IMR-90 (cell line): ENCODE results near the gene AKAP13. TPM values are rescaled to one million over a fixed set of nuclear protein-coding genes. Genes with fewer than 3 reads are reported as not detected.

Experiments
- ATAC-seq: fragments of 200-7000 bp; cut with Tn5 transposase; 2 replicates; pipeline ENCODE4 v1.9.1; 2020; ENCODE audit warnings: low read depth, mild to moderate bottlenecking, moderate library complexity
- BruUV-seq: library from RNA; stranded (reverse); fragments of 400-500 nt; replicated peaks from 2 replicates; lab custom pipeline; 2021; lab: Mats Ljungman, UMichigan
- CTCF ChIA-PET: fragments of 300-600 bp; formaldehyde crosslinking; extraction: SDS; loops from one replicate; lab custom pipeline; 2021; ENCODE audit warnings: antibody characterized with exemption; lab: Yijun Ruan, JAX
- POLR2A ChIA-PET: fragments of 300-600 bp; sonication (Branson Sonifier 250); formaldehyde crosslinking; loops from one replicate; lab custom pipeline; 2022; ENCODE audit warnings: antibody characterized with exemption; ENCODE audit not compliant: unreplicated experiment; lab: Charles Lee
- DNase-seq: peaks from one replicate; pipeline ENCODE4 v3.0.0; 2013
- H2AFZ ChIP-seq: replicated peaks from 2 replicates; pipeline ENCODE3; 2013; ENCODE audit warnings: low read length, mild to moderate bottlenecking; ENCODE audit not compliant: poor library complexity
- H2AK5ac ChIP-seq: 2 replicates; pipeline ENCODE4 v1.6.1; 2013; ENCODE audit warnings: low read depth, low read length, inconsistent platforms
- H2AK9ac ChIP-seq: replicated peaks from 2 replicates; pipeline ENCODE3; 2013; ENCODE audit warnings: mild to moderate bottlenecking, low read depth, low read length, moderate library complexity; ENCODE audit not compliant: poor library complexity
- H2BK120ac ChIP-seq: 2 replicates; pipeline ENCODE4 v1.6.1; 2013; ENCODE audit warnings: low read depth, low read length, inconsistent platforms
- H2BK15ac ChIP-seq: 3 replicates; pipeline ENCODE4 v1.6.1; 2013; ENCODE audit warnings: low read depth, low read length, inconsistent platforms
- H2BK20ac ChIP-seq: 2 replicates; pipeline ENCODE4 v1.6.1; 2013; ENCODE audit warnings: low read depth, mild to moderate bottlenecking, inconsistent platforms, low read length, moderate library complexity
- H2BK5ac ChIP-seq: 2 replicates; pipeline ENCODE4 v1.6.1; 2013; ENCODE audit warnings: mild to moderate bottlenecking, low read depth, low read length, inconsistent platforms; ENCODE audit not compliant: poor library complexity, severe bottlenecking
- H3K14ac ChIP-seq: replicated peaks from 2 replicates; pipeline ENCODE4 v1.6.1; 2013; ENCODE audit warnings: low read depth, low read length, inconsistent platforms
- H3K18ac ChIP-seq: 2 replicates; pipeline ENCODE4 v1.6.1; 2013; ENCODE audit warnings: low read depth, low read length, control low read depth
- H3K23ac ChIP-seq: 2 replicates; pipeline ENCODE4 v1.6.1; 2013; ENCODE audit warnings: low read depth, low read length, inconsistent platforms
- H3K27ac ChIP-seq: 2 replicates; pipeline ENCODE4 v1.5.1; 2013; ENCODE audit warnings: mild to moderate bottlenecking, control low read depth, low read length; ENCODE audit not compliant: insufficient read depth
- H3K27me3 ChIP-seq: 2 replicates; pipeline ENCODE4 v1.6.1; 2013; ENCODE audit warnings: low read length; ENCODE audit not compliant: control insufficient read depth, insufficient read depth
- H3K36me3 ChIP-seq: 2 replicates; pipeline ENCODE4 v1.6.1; 2013; ENCODE audit warnings: low read length, mixed read lengths; ENCODE audit not compliant: control insufficient read depth, insufficient read depth
- H3K4ac ChIP-seq: 2 replicates; pipeline ENCODE4 v1.6.1; 2013; ENCODE audit warnings: low read depth, low read length, inconsistent platforms
- H3K4me1 ChIP-seq: 2 replicates; pipeline ENCODE4 v1.6.1; 2013; ENCODE audit warnings: low read length, mixed read lengths; ENCODE audit not compliant: control insufficient read depth, insufficient read depth
- H3K4me2 ChIP-seq: 2 replicates; pipeline ENCODE4 v1.6.1; 2013; ENCODE audit warnings: low read depth, mild to moderate bottlenecking, control low read depth, low read length, moderate library complexity
- H3K4me3 ChIP-seq: 2 replicates; pipeline ENCODE4 v1.5.1; 2013; ENCODE audit warnings: low read depth, mild to moderate bottlenecking, control low read depth, low read length, moderate library complexity; ENCODE audit not compliant: insufficient read depth
- H3K56ac ChIP-seq: 2 replicates; pipeline ENCODE4 v1.6.1; 2013; ENCODE audit warnings: low read length, inconsistent platforms; ENCODE audit not compliant: insufficient read depth; ENCODE audit errors: extremely low read depth
- H3K79me1 ChIP-seq, 2 experiments: 2 replicates each; pipeline ENCODE4 v1.6.1; 2013; ENCODE audit warnings: low read length in 2 of 2, inconsistent platforms in 1 of 2, low read depth in 1 of 2
- H3K9ac ChIP-seq: 2 replicates; pipeline ENCODE4 v1.6.1; 2013; ENCODE audit warnings: low read depth, low read length, control low read depth
- H3K9me1 ChIP-seq: 2 replicates; pipeline ENCODE4 v1.6.1; 2013; ENCODE audit warnings: low read length, inconsistent platforms; ENCODE audit not compliant: insufficient read depth
- H3K9me3 ChIP-seq: 2 replicates; pipeline ENCODE4 v1.6.1; 2013; ENCODE audit warnings: low read length; ENCODE audit not compliant: control insufficient read depth, insufficient read depth
- H4K20me1 ChIP-seq: 2 replicates; pipeline ENCODE4 v1.6.1; 2013; ENCODE audit warnings: low read length, inconsistent platforms; ENCODE audit not compliant: insufficient read depth
- H4K5ac ChIP-seq: 2 replicates; pipeline ENCODE4 v1.6.1; 2013; ENCODE audit warnings: mild to moderate bottlenecking, low read depth, low read length, control low read depth
- H4K8ac ChIP-seq, 2 experiments: 2 replicates each; pipeline ENCODE4 v1.6.1; 2013; ENCODE audit warnings: low read depth in 2 of 2, low read length in 2 of 2, control low read depth in 1 of 2, inconsistent platforms in 1 of 2
- H4K91ac ChIP-seq: 2 replicates; pipeline ENCODE4 v1.6.1; 2013; ENCODE audit warnings: low read depth, low read length, inconsistent platforms; ENCODE audit not compliant: insufficient read depth
- CEBPB ChIP-seq: IDR thresholded peaks from 2 replicates; pipeline ENCODE4 v1.6.1; 2012; ENCODE audit warnings: low read depth, low read length, improper control_type of control experiment
- FOS ChIP-seq: fragments of 150-350 bp; IDR thresholded peaks from 2 replicates; pipeline ENCODE4 v1.6.1; 2016; ENCODE audit warnings: low read depth, low read length
- RAD21 ChIP-seq: IDR thresholded peaks from 2 replicates; pipeline ENCODE4 v1.6.1; 2012; ENCODE audit warnings: low read length, improper control_type of control experiment
- SMC3 ChIP-seq: fragments of 150-350 bp; IDR thresholded peaks from 2 replicates; pipeline ENCODE4 v1.6.1; 2016; ENCODE audit warnings: low read depth, mild to moderate bottlenecking, antibody characterized with exemption, low read length, moderate library complexity
- USF2 ChIP-seq: fragments of 150-350 bp; IDR thresholded peaks from 2 replicates; pipeline ENCODE4 v1.6.1; 2017; ENCODE audit warnings: mild to moderate bottlenecking, antibody characterized with exemption, low read length, low read depth
- WGBS, 2 experiments: methylation state at CpG; one replicate each; pipeline versions ENCODE4 v1.1.5 to v1.1.7; 2013; ENCODE audit warnings: missing lambda C conversion rate in 2 of 2; ENCODE audit not compliant: insufficient read length in 1 of 2; ENCODE audit errors: extremely low coverage in 2 of 2; 5-methylcytosine and 5-hydroxymethylcytosine counted together
- dilution Hi-C: fragments of 300-500 bp; cut with HindIII; formaldehyde crosslinking; loops from one replicate; pipeline ENCODE4 v1.14.3; 2018; ENCODE audit warnings: low sequenced_read_pairs; ENCODE audit not compliant: unreplicated experiment
- in situ Hi-C: fragments of 300-500 bp; cut with MboI; formaldehyde crosslinking; loops from 3 replicates; pipeline ENCODE4 v1.14.3; 2019; ENCODE audit warnings: low sequenced_read_pairs, inconsistent platforms, mixed read lengths
- intact Hi-C: fragments of 100-400 bp; cut with micrococcal nuclease; formaldehyde crosslinking; loops from 2 replicates; pipeline ENCODE4 v1.10.0; 2022
- polyA plus RNA-seq, 3 experiments: library from polyadenylated mRNA; depleted of rRNA; stranded (reverse); fragments of >200 nt; gene quantifications; 2 replicates each; pipeline ENCODE4 v1.2.3, GENCODE V29; 2012; ENCODE audit warnings: low replicate concordance in 1 of 3
- total RNA-seq: library from RNA; depleted of rRNA; stranded (reverse); fragments of >200 nt; gene quantifications from 2 replicates; pipeline ENCODE4 v1.2.3, GENCODE V29; 2012
- TF ChIP-seq, protein P1 (sequence below): conservative IDR thresholded peaks from 2 replicates; pipeline ENCODE4 v1.5.1; 2012; ENCODE audit warnings: mild to moderate bottlenecking, low read depth, low read length, improper control_type of control experiment

The AKAP13 gene
- total and polyA plus RNA-seq, 2 of the 4 experiments (the other 2 are of a cell fraction), result 10.4 to 46.4 TPM

- Histone ChIP-seq H3K9ac (no peak overlapping the region), H4K8ac (no peak overlapping the region), H3K4ac (no peak overlapping the region), H3K18ac (no peak overlapping the region), H2AFZ (no peak overlapping the region), H4K91ac (no peak overlapping the region), H2BK5ac (no peak overlapping the region), H2AK5ac (no peak overlapping the region), H2BK20ac (no peak overlapping the region), H3K14ac (no peak overlapping the region), H3K56ac (no peak overlapping the region), H4K20me1 (peaks cover 20% of the 10 kb centered on the region; the same call in 1 of the 2 replicates), H3K9me1 (peaks cover 15% of the 10 kb centered on the region), H3K4me1 (peaks cover 11% of the 10 kb centered on the region), H2BK120ac (no peak overlapping the region), H3K36me3 (no peaks in the 10 kb centered on the region), H3K27me3 (no peaks in the 10 kb centered on the region), H3K79me1 (peaks cover 40 to 82% of the 10 kb centered on the region in 2 experiments), H2AK9ac (no peak overlapping the region), H3K4me2 (no peak overlapping the region), H4K5ac (no peak overlapping the region), H3K9me3 (no peaks in the 10 kb centered on the region), H3K23ac (no peak overlapping the region), H3K27ac (no peak overlapping the region), H2BK15ac (no peak overlapping the region), H3K4me3 (no peak overlapping the region)
- POLR2A ChIA-PET, result no interaction called here
- in situ Hi-C loops, result loop anchor here (5.0 kb wide), 1 partner anchor 204 kb away; no protein-coding TSS in a partner anchor
- BruUV-seq, result no TSS peak
- DNase-seq, result no peak
- intact Hi-C loops, result no loop called here
- CTCF ChIA-PET, result no interaction called here
- dilution Hi-C loops, result no loop called here
- WGBS, 2 experiments, result no CpG with 5 or more reads among the region's 8 CpGs
- ATAC-seq, result no peak
- TF ChIP-seq, protein P1, sequence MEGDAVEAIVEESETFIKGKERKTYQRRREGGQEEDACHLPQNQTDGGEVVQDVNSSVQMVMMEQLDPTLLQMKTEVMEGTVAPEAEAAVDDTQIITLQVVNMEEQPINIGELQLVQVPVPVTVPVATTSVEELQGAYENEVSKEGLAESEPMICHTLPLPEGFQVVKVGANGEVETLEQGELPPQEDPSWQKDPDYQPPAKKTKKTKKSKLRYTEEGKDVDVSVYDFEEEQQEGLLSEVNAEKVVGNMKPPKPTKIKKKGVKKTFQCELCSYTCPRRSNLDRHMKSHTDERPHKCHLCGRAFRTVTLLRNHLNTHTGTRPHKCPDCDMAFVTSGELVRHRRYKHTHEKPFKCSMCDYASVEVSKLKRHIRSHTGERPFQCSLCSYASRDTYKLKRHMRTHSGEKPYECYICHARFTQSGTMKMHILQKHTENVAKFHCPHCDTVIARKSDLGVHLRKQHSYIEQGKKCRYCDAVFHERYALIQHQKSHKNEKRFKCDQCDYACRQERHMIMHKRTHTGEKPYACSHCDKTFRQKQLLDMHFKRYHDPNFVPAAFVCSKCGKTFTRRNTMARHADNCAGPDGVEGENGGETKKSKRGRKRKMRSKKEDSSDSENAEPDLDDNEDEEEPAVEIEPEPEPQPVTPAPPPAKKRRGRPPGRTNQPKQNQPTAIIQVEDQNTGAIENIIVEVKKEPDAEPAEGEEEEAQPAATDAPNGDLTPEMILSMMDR, result no peak
- TF ChIP-seq RAD21, result no peak
- no peak for TF ChIP-seq CEBPB
- no peak for TF ChIP-seq FOS
- TF ChIP-seq USF2, result no peak
- no peak for TF ChIP-seq SMC3
Observed at GRCh38 chr15:85496151-85496550, 115.7 kb downstream of the AKAP13 start.
